Keratinocyte (primary cell): ENCODE data around the gene SNX8. TPM values are rescaled to one million over a fixed set of nuclear protein-coding genes. Genes with fewer than 3 reads are reported as not detected.
A peak's percentile ranks its signal among the peaks of the same experiment; 100 is the strongest.

Source experiments
- DNase-seq: peaks from one replicate; pipeline ENCODE4 v3.0.0-alpha.2; 2011; ENCODE audit warnings: low read depth, missing footprints, low spot score
- FAIRE-seq: peaks from 2 replicates; lab custom pipeline; 2011; peaks lifted over from hg19 to GRCh38; lab: Jason Lieb, UNC
- H2AFZ ChIP-seq: 2 replicates; pipeline ENCODE4 v1.6.0; 2012; ENCODE audit warnings: low read length, control low read depth, inconsistent platforms; ENCODE audit not compliant: control insufficient read depth
- H3K27ac ChIP-seq: 2 replicates; pipeline ENCODE4 v1.5.1; 2011; ENCODE audit warnings: low read length; ENCODE audit not compliant: control insufficient read depth, insufficient read depth
- H3K27me3 ChIP-seq: 3 replicates; pipeline ENCODE4 v1.6.0; 2011; ENCODE audit warnings: low read length; ENCODE audit not compliant: control insufficient read depth, insufficient read depth; ENCODE audit errors: extremely low read depth
- H3K36me3 ChIP-seq, 2 experiments: 2 replicates in 1 of 2; 3 replicates in 1 of 2; pipeline ENCODE4 v1.5.1; 2011; ENCODE audit warnings: low read length in 2 of 2, mild to moderate bottlenecking in 1 of 2; ENCODE audit not compliant: control insufficient read depth in 2 of 2, insufficient read depth in 2 of 2; ENCODE audit errors: extremely low read depth in 1 of 2
- H3K4me1 ChIP-seq: 3 replicates; pipeline ENCODE4 v1.5.1; 2011; ENCODE audit warnings: low read length; ENCODE audit not compliant: control insufficient read depth, insufficient read depth; ENCODE audit errors: extremely low read depth
- H3K4me2 ChIP-seq: 3 replicates; pipeline ENCODE4 v1.6.0; 2011; ENCODE audit warnings: low read depth, low read length; ENCODE audit not compliant: control insufficient read depth, insufficient read depth; ENCODE audit errors: extremely low read depth
- H3K4me3 ChIP-seq, 3 experiments: fragments of 200-600 bp in 1 of 3; sonication (generic) in 1 of 3; 2 replicates in 2 of 3; 3 replicates in 1 of 3; pipeline ENCODE4 v1.5.1; 2011 to 2016; ENCODE audit warnings: low read length in 3 of 3, mild to moderate bottlenecking in 3 of 3, control low read depth in 2 of 3, inconsistent platforms in 1 of 3, low read depth in 1 of 3, mixed read lengths in 1 of 3, mixed run types in 1 of 3, moderate library complexity in 1 of 3; ENCODE audit not compliant: control insufficient read depth in 2 of 3, insufficient read depth in 2 of 3; ENCODE audit errors: extremely low read depth in 1 of 3
- H3K79me2 ChIP-seq: 2 replicates; pipeline ENCODE4 v1.6.0; 2012; ENCODE audit warnings: low read length; ENCODE audit not compliant: control insufficient read depth, insufficient read depth
- H3K9ac ChIP-seq: 3 replicates; pipeline ENCODE4 v1.6.0; 2011; ENCODE audit warnings: low read length; ENCODE audit not compliant: control insufficient read depth, insufficient read depth; ENCODE audit errors: extremely low read depth
- H3K9me1 ChIP-seq: 3 replicates; pipeline ENCODE4 v1.6.0; 2011; ENCODE audit warnings: low read length; ENCODE audit not compliant: control insufficient read depth, insufficient read depth; ENCODE audit errors: extremely low read depth
- H3K9me3 ChIP-seq: 2 replicates; pipeline ENCODE4 v1.5.1; 2012; ENCODE audit warnings: low read depth, low read length; ENCODE audit not compliant: control insufficient read depth
- H4K20me1 ChIP-seq: 3 replicates; pipeline ENCODE4 v1.6.0; 2011; ENCODE audit warnings: low read length; ENCODE audit not compliant: control insufficient read depth, insufficient read depth; ENCODE audit errors: extremely low read depth
- CTCF ChIP-seq, 3 experiments: IDR thresholded peaks in 1 of 3; conservative IDR thresholded peaks in 1 of 3; optimal IDR thresholded peaks in 1 of 3; 2 replicates in 2 of 3; 3 replicates in 1 of 3; pipeline versions ENCODE3 to v1.5.1; 2011; ENCODE audit warnings: low read length in 3 of 3, mild to moderate bottlenecking in 3 of 3, moderate library complexity in 2 of 3, control low read depth in 1 of 3, inconsistent platforms in 1 of 3; ENCODE audit not compliant: insufficient read depth in 2 of 3; ENCODE audit errors: extremely low read depth in 1 of 3
- EZH2 ChIP-seq: IDR thresholded peaks from one replicate; pipeline ENCODE4 v1.6.1; 2012; ENCODE audit warnings: inconsistent platforms, mild to moderate bottlenecking, low read length, moderate library complexity
- dilution Hi-C: fragments of 300-500 bp; cut with MboI; formaldehyde crosslinking; loops from one replicate; pipeline ENCODE4 v1.7.0; 2020; ENCODE audit warnings: low sequenced_read_pairs; ENCODE audit not compliant: extremely low pct_ligation_motif_present
- polyA plus RNA-seq, 5 experiments: library from polyadenylated mRNA; depleted of rRNA in 3 of 5; stranded (reverse) in 3 of 5; stranded (forward) in 1 of 5; unstranded in 1 of 5; fragments of >200 nt; gene quantifications; 1 replicate in 1 of 5; 2 replicates in 3 of 5; 3 replicates in 1 of 5; pipeline versions ENCODE4 v1.2.1 to v1.2.3, GENCODE V29; 2011 to 2012; ENCODE audit warnings: missing spikeins in 2 of 5, low read depth in 1 of 5, low replicate concordance in 1 of 5

SNX8 gene
- polyA plus RNA-seq, 1 donor (not counting 4 experiments of a cell fraction or from before 2014, with no cell fraction given) = 24.2 TPM

GRCh38 chr7:2260820-2261219, 53.4 kb downstream of the SNX8 start:
- dilution Hi-C loops = no loop called here
- H3K4me3 ChIP-seq = no peak overlapping the region
- H3K9me3 ChIP-seq = no peaks in the 10 kb centered on the region
- no peak overlapping the region for H3K9ac ChIP-seq
- peaks cover 4% of the 10 kb centered on the region for H3K4me1 ChIP-seq
- H3K9me1 ChIP-seq = peaks cover 5% of the 10 kb centered on the region
- TF ChIP-seq CTCF (optimal IDR thresholded peaks at IDR 0.05 in 1 of 3, IDR thresholded peaks at IDR 0.05 in 1 of 3, conservative IDR thresholded peaks at IDR 0.05 in 1 of 3; ENCODE audit: extremely low read depth in 1 of 3, insufficient read depth in 2 of 3, low read length in 3 of 3) (no peak), EZH2 (no peak)
- no peaks in the 10 kb centered on the region for H3K27me3 ChIP-seq
- H3K4me2 ChIP-seq = no peak overlapping the region
- no peaks in the 10 kb centered on the region for H3K79me2 ChIP-seq
- no peak overlapping the region for H3K27ac ChIP-seq
- DNase-seq (peak; percentile 63), FAIRE-seq (peak; percentile 56)
- H4K20me1 ChIP-seq = peaks cover 4% of the 10 kb centered on the region
- peaks cover 2 to 6% of the 10 kb centered on the region in 2 experiments for H3K36me3 ChIP-seq
- H2AFZ ChIP-seq = no peak overlapping the region

- no peak overlapping the region for H3K4me3 ChIP-seq
- H4K20me1 ChIP-seq = peaks cover 4% of the 10 kb centered on the region
- H3K27me3 ChIP-seq = no peaks in the 10 kb centered on the region
- FAIRE-seq = no peak
- no peak for DNase-seq
- no peak overlapping the region for H2AFZ ChIP-seq
- H3K4me2 ChIP-seq = no peak overlapping the region
- dilution Hi-C loops = no loop called here
- no peak overlapping the region for H3K9ac ChIP-seq
- H3K9me1 ChIP-seq = peaks cover 5% of the 10 kb centered on the region
- TF ChIP-seq EZH2 (no peak), CTCF (optimal IDR thresholded peaks at IDR 0.05 in 1 of 3, IDR thresholded peaks at IDR 0.05 in 1 of 3, conservative IDR thresholded peaks at IDR 0.05 in 1 of 3; ENCODE audit: extremely low read depth in 1 of 3, insufficient read depth in 2 of 3, low read length in 3 of 3) (no peak)
- no peaks in the 10 kb centered on the region for H3K79me2 ChIP-seq
- peaks cover 4% of the 10 kb centered on the region for H3K4me1 ChIP-seq
- H3K9me3 ChIP-seq = no peaks in the 10 kb centered on the region
- H3K36me3 ChIP-seq = peaks cover 2 to 6% of the 10 kb centered on the region in 2 experiments
- H3K27ac ChIP-seq = no peak overlapping the region
These were observed 54.8 kb downstream of the SNX8 start for GRCh38 chr7:2259480-2259879.
